HG03135 (cell line): Measurements from ENCODE around the gene CCNL2.
A peak's percentile ranks its signal among the peaks of the same experiment; 100 is the strongest.
"Not testable (repeated sequence)": the region's sequence is repeated elsewhere in the genome, so short reads cannot be mapped to it uniquely, and the experiment has no call there.

Experiments
- ATAC-seq: cut with Tn5 transposase; IDR thresholded peaks from one replicate; pipeline ENCODE4 v1.9.1; 2021; ENCODE audit warnings: mild to moderate bottlenecking, moderate library complexity; ENCODE audit not compliant: unreplicated experiment

The CCNL2 gene

DNA sequence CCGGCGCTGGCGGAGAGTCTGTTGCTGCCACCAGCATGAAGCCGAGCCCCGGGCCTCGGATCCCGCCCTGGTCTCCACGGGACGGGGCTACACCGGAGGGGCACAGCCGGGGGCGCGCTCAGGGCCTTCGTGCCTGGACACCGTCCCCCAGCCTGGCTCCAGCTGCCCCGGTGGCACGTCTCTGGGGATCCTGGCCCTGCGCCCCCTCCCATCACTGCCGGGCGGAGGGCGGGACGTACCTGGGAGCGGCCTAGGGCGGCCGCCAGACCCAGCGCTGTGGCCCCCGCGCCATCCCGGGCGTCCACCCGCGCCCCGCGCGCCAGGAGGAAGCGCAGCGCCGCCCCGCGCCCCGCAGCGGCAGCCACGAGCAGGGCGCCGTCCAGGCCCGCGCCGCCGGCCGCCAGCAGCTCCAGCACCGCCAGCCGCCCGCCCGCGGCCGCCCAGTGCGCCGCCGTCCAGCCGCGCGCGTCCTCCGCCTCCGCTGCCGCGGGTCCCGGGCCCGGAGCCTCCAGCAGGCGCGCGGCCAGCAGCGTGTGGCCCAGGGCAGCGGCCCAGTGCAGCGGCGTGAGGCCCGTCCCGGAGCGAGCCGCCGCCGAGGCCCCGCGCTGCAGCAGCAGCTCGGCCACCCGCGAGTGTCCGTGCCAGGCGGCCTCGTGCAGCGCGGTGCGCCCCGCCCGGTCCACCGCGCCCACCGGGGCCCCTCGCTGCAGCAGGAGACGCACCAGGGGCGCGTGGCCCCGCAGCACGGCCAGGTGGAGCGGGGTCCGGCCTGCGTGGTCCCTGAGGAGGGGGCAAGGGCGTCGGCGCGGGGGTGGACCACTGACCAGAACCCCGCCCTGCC, 20.9 kb upstream of the CCNL2 start:
- no peak for ATAC-seq

DNA sequence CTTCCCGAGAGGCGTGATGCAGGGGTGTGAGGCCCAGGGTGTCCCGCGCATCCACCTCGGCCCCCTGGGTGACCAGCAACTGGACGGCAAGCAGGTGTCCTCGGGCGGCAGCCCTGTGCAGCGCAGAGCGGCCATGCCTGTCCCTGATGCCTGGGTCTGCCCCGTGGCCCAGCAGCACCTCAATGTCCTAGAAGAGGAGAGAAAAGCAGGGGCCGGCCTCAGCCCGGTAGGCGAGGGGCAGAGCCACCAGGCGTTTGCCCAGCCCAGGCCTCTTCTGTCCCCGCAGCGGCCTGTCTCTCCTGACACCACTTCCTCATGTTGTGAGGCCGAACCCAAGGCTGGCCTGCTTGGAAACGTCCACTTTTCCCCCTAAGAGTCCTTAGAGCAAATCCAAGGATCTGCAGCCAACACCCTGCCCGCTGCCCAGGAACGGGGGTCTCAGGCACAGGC, 20.3 kb upstream of the CCNL2 start:
- ATAC-seq = no peak

DNA sequence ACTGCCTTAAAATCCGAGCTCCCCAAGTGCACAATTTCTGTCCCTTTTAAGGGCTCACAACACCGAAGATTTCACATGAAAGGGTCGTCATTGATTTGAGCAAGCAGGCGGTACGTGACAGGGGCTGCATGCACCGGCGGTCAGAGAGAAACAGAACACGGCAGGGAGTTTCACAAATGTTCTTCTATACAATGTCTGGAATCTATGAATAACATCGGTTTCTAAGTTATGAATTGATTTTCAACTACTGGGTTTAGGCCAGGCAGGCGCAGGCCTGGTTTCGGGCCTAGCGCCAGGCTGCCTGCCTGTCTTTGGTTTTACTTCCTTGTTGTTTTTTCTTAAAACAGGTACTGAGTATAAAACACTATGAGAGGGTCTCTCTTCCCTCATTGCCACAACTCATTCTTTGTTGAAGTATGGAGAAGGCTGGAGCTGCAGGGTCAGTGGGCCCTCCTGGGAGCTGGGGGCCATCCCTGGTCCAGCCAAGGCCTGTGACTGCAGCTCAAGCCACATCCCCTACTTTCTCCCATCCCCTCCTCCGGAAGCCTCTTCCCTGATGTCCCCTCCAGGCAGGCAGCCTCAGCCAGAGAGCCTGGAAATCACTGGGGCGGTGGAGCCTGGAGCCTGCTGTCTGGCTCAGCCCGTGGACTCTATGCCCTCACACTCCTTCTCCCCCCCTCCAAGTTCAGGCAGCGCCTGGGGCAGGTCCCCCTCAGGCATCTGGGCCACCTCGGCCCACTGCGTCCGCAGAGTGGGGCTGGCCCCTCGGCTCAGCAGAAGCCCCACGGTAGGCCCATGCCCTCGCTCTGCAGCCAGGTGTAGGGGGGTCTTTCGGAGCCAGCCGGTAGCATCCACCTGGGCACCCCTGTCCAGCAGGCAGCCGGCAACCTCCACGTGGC, 19.6 kb upstream of the CCNL2 start:
- ATAC-seq = no peak

DNA sequence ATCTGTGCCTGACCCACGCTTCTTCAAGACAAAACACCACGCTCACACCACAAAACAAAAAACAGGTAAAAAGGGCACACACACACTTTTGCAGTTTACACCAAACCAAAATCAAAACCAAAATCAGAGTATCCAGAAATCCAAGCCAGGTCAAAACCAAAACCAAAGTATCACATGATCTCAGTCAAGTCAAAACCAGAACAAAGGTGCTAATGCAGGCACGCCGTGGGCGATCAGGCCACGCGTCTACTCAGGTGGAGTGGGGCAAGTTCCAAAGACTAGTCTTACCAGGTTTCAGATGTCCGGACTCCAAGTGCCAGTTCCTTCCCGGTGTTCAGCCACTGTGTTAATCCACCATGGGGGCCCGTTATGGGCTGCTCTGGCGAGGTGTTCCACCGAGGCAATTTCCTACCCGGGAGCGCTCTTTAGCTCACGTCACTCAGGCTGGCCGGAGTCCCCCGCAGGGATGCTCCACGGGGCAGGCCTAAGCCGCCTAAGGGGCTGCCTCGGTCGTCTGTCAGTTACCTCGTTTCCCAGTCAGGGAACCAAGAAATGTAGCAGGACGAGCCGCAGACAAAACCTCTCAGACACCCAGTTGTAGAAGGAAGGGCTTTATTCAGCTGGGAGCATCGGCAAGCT, 18.8 kb upstream of the CCNL2 start:
- ATAC-seq = not testable (repeated sequence)

DNA sequence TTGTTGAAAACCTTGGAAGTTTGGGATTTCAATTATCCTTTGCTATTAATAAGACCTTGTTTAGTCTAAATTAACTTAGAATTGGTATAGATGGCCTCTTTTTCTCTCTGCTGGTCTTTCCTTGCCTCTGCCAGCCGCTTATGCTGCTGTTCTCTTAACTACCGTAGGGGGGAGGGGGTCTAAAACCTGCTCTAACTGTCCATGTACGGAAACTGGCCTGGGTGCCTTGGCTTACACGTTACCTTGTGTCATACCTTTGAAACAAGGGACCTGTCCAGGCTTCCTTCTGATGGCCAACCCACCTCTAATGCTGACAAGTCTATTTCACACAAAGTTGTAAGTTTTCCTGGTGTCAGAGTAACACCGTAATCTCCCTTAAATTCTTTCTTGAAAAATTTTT, 18.3 kb upstream of the CCNL2 start:
- not testable (repeated sequence) for ATAC-seq

DNA sequence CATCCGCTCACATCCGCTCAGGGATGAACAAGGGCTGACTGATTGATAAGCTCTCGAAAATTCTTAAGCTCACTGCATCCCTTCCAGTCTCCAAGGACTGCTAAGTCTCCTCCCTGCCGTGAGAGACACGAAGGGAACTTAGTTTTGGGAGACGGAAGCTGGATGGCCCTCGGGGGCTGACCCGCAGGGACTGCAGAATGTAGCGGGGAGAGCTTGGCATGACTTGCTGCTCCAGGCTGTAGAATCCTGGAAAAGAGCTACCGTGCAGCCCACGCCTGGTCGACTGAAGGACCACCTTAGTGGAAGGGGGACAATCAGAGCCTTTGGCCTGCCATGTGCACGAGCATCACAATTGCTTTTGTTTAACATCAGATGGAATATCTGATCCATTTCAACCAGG, 16.6 kb upstream of the CCNL2 start:
- ATAC-seq = no peak

DNA sequence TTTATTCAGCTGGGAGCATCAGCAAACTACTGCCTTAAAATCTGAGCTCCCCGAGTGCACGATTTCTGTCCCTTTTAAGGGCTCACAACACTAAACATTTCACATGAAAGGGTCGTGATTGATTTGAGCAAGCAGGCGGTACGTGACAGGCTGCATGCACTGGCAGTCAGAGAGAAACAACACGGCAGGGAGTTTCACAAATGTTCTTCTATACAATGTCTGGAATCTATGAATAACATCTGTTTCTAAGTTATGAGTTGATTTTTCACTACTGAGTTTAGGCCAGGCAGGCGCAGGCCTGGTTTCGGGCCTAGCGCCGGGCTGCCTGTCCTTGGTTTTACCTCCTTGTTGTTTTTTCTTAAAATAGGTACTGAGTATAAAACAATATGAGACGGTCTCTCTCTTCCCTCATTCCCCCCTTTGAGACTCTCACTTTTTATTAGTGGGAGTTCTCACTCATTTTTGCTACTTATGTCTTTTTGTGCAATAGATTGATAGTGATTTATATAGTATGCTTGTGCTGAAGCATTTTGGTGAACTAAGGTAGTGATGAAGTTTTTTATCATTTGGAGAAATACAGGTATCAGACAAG, 13.3 kb upstream of the CCNL2 start:
- ATAC-seq = not testable (repeated sequence)

DNA sequence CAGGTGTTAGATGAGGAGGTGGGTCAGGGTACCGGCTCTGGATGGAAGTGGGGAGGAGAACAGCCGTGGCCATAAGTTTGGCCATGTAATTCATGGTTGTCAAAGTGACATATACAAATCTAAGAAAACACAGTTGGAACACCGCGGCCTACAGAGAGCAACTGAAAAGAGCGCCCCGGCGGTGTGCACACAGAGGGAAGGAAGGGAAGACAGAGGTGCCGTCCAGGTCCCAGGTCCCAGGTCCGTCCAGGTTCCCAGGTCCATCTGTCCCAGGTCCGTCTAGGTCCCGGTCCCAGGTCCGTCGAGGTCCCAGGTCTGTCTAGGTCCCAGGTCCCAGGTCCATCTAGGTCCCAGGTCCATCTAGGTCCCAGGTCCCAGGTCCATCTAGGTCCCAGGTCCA, 12.5 kb upstream of the CCNL2 start:
- ATAC-seq = no peak

DNA sequence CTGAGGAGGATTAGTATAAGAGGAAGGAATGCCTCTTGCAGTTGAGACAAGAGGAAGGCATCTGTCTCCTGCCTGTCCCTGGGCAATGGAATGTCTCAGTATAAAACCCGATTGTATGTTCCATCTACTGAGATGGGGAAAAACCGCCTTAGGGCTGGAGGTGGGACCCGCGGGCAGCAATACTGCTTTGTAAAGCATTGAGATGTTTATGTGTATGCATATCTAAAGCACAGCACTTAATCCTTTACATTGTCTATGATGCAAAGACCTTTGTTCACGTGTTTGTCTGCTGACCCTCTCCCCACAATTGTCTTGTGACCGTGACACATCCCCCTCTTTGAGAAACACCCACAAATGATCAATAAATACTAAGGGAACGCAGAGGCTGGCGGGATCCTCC, 11.1 kb upstream of the CCNL2 start:
- not testable (repeated sequence) for ATAC-seq

DNA sequence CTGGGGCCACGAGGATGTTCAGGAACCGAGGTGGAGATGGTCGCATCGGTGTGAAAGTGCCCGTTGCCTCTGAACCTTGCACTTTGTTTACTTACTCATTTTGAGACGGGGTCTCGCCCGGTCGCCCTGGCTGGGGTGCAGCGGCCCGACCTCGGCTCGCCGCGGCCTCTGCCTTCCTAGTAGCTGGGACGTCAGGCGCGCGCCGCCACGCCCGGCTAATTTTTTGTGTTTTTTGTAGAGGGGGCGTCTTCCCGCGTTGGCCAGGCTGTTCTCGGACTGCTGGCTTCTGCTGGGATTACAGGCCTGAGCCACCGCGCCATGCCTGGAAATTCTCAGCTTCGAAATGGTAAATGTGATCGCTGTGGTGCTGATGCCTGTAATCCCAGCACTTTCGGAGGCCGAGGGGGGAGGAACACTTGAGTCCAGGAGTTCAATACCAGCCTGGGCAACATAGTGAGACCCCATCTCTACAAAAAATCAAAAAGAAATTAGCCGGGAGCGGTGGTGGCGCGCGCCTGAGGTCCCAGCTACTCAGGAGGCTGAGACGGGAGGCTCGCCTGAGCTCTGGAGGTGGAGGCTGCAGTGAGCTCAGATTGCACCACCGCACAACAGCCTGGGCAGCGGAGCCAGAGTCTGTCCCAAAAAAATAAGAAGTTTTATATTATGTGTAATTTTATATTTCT, 8.6 kb upstream of the CCNL2 start:
- no peak for ATAC-seq

DNA sequence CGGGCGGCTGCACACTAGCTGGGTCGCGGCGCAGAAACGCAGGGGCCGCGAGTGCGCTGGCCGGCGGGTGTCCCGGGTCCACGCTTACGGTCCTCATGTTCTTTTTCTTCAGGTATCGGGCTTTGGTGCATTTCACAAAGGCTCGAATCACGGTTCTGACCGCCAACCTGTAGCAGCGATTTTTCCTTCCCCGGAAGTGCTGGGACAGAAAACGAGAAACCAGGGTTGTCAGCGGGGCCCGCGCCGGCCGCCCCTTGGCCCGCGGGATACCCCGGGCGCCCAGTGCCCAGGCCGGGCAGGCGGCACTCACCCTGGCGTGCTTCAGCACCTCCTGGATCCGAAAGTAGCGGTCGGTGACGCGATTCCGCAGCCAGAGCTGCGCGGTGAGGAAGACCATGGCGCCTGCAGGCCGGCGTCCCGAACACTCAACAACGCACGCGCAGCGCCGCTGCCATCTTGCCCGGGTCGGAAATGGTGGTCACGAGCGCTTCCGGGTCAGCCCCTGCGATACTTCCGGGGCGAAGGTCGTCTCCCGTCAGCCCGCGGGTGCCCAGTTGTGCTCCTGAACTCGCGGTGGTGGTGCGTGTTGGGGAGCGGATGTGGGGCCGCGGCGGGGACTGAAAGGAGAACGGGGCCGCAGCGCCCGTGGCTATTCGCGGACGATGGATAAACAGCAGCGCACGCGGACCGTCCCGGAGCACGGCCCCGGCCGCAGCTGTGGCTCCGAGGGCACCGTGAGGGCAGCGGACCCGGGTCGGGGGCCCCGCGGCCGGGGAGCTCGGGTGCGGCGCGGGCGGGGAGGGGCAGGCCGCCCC, 7.9 kb upstream of the CCNL2 start, which contains the start of gene MRPL20:
TSS of gene MRPL20 (minus strand) at position 473 of the 815 bp plus-strand sequence. CDS start at position 397, 76 bp downstream.
- ATAC-seq = peak; percentile 87

DNA sequence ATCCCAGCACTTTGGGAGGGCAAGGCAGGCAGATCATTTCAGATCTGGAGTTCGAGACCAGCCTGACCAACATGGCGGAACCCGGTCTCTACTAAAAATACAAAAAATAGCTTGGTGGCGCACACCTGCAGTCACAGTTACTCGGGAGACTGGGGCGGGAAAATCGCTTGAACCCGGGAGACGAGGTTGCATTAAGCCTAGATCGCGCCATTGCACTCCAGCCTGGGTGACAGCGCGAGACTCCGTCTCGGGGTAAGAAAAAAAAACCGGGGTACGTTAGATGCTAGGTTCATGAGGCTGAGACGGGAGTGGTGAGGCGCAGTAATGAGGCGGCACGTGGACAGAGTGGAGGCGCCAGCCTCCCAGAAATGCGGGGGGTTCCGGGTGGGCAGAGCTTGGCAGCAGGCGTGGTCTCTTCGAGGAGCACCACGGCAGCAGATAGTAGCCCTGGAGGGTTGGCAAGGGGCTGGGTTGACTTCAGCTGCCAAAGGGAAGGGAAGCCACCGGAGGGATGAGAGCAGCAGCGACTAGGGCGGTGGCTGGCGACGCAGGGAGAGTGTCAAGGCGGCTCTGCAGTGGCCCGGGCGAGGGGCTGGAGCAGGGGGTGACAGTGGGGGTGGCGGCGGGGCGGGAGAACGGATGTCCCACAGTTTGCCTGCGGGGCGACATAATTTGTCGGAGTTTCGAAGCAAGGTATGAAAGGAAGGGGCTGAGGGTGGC, 7.1 kb upstream of the CCNL2 start:
- ATAC-seq = no peak

DNA sequence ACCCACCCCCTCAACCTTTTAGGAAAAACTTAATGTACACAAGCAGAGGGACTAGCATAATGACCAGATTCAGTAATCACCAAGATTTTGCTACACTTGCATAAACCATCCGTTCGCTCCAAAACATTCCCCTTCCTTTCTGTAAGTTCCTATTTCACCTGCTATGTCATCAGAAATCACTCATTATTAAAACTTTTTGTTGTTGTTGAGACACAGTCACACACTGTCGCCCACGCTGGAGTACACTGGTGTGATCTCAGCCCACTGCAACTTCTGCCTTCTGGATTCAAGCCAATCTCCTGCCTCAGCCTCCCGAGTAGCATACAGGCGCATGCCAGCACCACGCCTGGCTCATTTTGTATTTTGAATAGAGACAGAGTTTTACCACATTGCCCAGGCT, 4.5 kb upstream of the CCNL2 start:
- ATAC-seq = no peak

DNA sequence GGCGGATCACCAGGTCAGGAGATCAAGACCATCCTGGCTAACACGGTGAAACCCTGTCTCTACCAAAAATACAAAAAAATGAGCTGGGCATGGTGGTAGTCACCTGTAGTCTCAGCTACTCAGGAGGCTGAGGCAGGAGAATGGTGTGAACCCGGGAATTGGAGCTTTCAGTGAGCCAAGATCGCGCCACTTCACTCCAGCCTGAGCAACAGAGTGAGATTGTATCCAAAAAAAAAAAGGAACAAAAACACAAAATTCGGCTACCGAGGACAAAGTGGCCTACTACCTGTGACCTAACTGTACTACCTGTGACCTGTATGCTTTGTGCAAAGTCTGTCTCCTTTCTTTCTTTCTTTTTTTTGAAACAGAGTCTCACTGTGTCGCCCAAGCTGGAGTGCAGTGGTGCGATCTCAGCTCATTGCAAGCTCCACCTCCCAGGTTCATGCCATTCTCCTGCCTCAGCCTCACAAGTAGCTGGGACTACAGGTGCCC, 3.8 kb upstream of the CCNL2 start:
- not testable (repeated sequence) for ATAC-seq

DNA sequence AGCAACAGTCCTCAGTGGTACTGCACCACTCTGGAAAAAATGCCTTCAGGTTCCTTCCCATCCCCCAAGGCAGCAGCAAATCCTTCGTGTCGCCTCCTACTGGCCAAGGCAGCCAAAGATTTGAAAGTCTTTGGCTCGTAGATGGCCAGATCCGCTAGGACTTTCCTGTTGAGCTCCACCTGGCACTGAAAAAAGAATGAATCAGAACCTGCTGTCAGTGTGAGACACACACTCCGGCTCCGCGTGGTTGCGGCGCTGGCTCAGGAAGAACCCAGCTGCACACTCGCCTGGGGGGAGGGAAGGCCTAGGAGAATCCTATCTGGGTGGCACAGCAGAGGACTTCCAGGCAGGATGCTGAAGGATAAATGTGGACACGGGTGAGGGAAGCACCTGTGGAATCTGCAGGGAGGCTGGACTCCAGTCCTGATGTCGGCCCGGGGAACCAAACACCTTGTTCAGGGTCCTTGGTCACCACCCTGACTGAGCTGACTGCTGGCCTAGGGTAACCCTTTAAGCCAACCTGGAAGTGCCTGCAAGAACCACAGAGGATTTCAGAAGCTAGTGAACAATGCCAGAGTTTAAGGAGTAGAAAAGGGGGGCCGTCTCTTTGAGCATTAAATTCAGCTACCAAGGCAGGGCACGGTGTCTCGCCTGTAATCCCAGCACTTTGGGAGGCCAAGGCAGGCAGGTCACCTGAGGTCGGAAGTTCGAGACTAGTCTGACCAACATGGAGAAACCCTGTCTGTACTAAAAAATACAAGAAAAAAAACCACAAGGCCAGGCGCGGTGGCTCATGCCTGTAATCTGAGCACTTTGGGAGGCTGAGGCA, 3.2 kb upstream of the CCNL2 start:
- no peak for ATAC-seq

DNA sequence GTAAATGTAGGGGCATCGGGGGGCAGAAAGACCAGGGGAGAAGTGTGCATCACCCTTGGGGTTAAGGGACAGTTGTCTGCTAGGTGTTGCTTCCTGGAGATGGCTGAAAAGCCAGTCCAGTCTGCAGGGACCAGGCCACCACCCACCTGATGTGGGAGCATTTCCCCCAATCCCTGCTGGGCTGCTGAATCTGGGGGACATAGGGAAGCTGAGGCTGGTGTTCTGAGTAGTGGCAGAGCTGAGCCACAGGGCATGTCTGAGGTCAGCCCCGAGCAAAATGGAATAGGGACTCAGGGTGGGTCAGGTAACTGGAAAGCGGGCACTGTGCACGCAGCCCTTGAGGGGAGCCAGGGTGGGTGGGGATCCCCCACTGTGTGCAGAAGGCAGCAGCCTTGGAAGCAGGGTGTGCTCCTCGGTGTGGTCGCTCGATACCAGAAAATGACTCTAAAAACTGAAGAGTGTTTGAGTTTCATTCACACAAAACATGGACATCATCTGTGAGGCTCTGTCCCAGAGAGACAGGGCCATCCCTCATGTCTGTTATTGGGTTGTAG, 2.4 kb upstream of the CCNL2 start:
- no peak for ATAC-seq
